Activated CD8-positive, alpha-beta T cell treated with anti-CD3 and anti-CD28 coated beads for 36 hours (primary cell): Measurements from ENCODE around the gene TOR2A. TPM values are rescaled to one million over a fixed set of nuclear protein-coding genes. Genes with fewer than 3 reads are reported as not detected.

ENCODE experiments used
- ATAC-seq: fragments of 200-7000 bp; cut with Tn5 transposase; one replicate; pipeline ENCODE4 v1.10.0; 2021; ENCODE audit warnings: mild to moderate bottlenecking, moderate library complexity
- CTCF ChIA-PET: fragments of 350-600 bp; sonication (Branson Sonifier 250); formaldehyde crosslinking; loops from one replicate; lab custom pipeline; 2021; ENCODE audit warnings: antibody characterized with exemption; lab: Charles Lee
- POLR2A ChIA-PET: fragments of 350-600 bp; sonication (Branson Sonifier 250); formaldehyde crosslinking; loops from one replicate; lab custom pipeline; 2021; ENCODE audit warnings: antibody characterized with exemption; lab: Charles Lee
- DNase-seq: peaks from one replicate; pipeline ENCODE4 v3.0.0-alpha.2; 2020
- H3K27ac Mint-ChIP-seq: one replicate; pipeline ENCODE4 v1.8.0; 2021; ENCODE audit warnings: mild to moderate bottlenecking, mixed read lengths
- H3K27me3 Mint-ChIP-seq: one replicate; pipeline ENCODE4 v1.8.0; 2021; ENCODE audit warnings: mixed read lengths
- H3K36me3 Mint-ChIP-seq: one replicate; pipeline ENCODE4 v1.8.0; 2021; ENCODE audit warnings: low read depth, mixed read lengths
- H3K4me1 Mint-ChIP-seq: one replicate; pipeline ENCODE4 v1.8.0; 2021; ENCODE audit warnings: low read depth, mixed read lengths
- H3K4me3 Mint-ChIP-seq: one replicate; pipeline ENCODE4 v1.8.0; 2021; ENCODE audit warnings: mild to moderate bottlenecking, moderate library complexity, mixed read lengths
- H3K9me3 Mint-ChIP-seq: one replicate; pipeline ENCODE4 v1.8.0; 2021; ENCODE audit warnings: mixed read lengths
- intact Hi-C: fragments of 100-400 bp; cut with micrococcal nuclease; formaldehyde crosslinking; loops from one replicate; pipeline ENCODE4 v1.10.0; 2022
- total RNA-seq, 2 experiments: library from RNA; stranded (reverse); gene quantifications; one replicate each; pipeline ENCODE4 v1.2.3, GENCODE V29; 2021
- TF ChIP-seq, protein P1 (sequence below): fragments of 200-600 bp; IDR thresholded peaks from one replicate; pipeline ENCODE4 v1.8.0; 2022; ENCODE audit warnings: antibody characterized with exemption, mild to moderate bottlenecking

TOR2A gene
- total RNA-seq, 2 experiments from 2014 or later: 14.4 to 16.1 TPM

- TF ChIP-seq, protein P1, sequence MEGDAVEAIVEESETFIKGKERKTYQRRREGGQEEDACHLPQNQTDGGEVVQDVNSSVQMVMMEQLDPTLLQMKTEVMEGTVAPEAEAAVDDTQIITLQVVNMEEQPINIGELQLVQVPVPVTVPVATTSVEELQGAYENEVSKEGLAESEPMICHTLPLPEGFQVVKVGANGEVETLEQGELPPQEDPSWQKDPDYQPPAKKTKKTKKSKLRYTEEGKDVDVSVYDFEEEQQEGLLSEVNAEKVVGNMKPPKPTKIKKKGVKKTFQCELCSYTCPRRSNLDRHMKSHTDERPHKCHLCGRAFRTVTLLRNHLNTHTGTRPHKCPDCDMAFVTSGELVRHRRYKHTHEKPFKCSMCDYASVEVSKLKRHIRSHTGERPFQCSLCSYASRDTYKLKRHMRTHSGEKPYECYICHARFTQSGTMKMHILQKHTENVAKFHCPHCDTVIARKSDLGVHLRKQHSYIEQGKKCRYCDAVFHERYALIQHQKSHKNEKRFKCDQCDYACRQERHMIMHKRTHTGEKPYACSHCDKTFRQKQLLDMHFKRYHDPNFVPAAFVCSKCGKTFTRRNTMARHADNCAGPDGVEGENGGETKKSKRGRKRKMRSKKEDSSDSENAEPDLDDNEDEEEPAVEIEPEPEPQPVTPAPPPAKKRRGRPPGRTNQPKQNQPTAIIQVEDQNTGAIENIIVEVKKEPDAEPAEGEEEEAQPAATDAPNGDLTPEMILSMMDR: no peak
- H3K27ac Mint-ChIP-seq: no peak overlapping the region
These were observed 3.2 kb downstream of the TOR2A start for GRCh38 chr9:127731938-127732337.

DNA sequence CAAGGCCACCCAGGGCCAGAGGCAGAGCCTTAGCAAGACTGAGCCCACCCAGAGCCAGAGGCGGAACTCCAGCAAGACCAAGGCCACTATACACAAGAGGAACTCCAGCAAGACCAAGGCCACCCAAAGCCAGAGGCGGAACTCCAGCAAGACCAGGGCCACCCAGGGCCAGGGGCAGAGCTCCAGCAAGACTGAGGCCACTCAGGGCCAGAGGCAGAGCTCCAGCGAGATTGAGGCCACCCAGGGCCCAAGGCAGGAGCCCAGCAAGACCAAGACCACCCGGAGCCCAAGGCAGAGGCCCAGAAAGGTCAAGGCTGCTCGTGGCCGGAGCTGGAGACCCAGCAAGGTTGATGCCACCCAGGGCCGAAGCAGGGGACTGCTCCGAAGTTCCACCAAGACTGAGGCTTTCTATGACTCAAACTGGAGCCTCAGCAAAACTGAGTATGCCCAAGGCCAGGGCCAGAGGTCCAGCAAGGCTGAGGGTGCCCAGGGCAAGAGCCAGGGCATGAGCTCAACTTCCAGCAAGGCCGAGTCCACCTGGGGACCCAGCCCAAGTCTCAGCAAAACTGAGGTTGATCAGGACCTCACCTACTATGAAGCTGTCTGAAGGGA, 4.2 kb downstream of the TOR2A start:
- intact Hi-C loops: loop anchor here (5.0 to 10.0 kb wide), 2 partner anchors 139 to 226 kb away; no protein-coding TSS in a partner anchor
- Mint-ChIP-seq H3K4me3 (no peak overlapping the region), H3K27ac (no peak overlapping the region), H3K4me1 (peaks cover 15% of the 10 kb centered on the region), H3K36me3 (peaks cover 2% of the 10 kb centered on the region), H3K9me3 (no peaks in the 10 kb centered on the region), H3K27me3 (no peaks in the 10 kb centered on the region)
- POLR2A ChIA-PET: interaction anchor here (0.9 to 1.2 kb wide), 3 partner anchors 9 to 123 kb away, joined by 3 to 4 read pairs (median 3); no protein-coding TSS in a partner anchor
- no peak for DNase-seq
- TF ChIP-seq, protein P1: no peak
- CTCF ChIA-PET: interaction anchor here (0.8 to 1.0 kb wide), 3 partner anchors 141 to 387 kb away, joined by 3 to 4 read pairs (median 3); no protein-coding TSS in a partner anchor
- no peak for ATAC-seq

More at GRCh38 chr9:127731938-127732337, 3.2 kb downstream of the TOR2A start:
- peaks cover 15% of the 10 kb centered on the region for H3K4me1 Mint-ChIP-seq
- DNase-seq (no peak), ATAC-seq (no peak)
- peaks cover 2% of the 10 kb centered on the region for H3K36me3 Mint-ChIP-seq
- H3K9me3 Mint-ChIP-seq: no peaks in the 10 kb centered on the region
- no peak overlapping the region for H3K4me3 Mint-ChIP-seq
- ChIA-PET CTCF (interaction anchor here (1.4 to 5.1 kb wide), 2 partner anchors 138 to 142 kb away, joined by 4 to 49 read pairs; no protein-coding TSS in a partner anchor), POLR2A (interaction anchor here (1.0 to 1.2 kb wide), 2 partner anchors 10 to 121 kb away, joined by 3 read pairs; no protein-coding TSS in a partner anchor)
- intact Hi-C loops: loop anchor here (5.0 to 10.0 kb wide), 2 partner anchors 140 to 227 kb away; no protein-coding TSS in a partner anchor
- no peaks in the 10 kb centered on the region for H3K27me3 Mint-ChIP-seq

DNA sequence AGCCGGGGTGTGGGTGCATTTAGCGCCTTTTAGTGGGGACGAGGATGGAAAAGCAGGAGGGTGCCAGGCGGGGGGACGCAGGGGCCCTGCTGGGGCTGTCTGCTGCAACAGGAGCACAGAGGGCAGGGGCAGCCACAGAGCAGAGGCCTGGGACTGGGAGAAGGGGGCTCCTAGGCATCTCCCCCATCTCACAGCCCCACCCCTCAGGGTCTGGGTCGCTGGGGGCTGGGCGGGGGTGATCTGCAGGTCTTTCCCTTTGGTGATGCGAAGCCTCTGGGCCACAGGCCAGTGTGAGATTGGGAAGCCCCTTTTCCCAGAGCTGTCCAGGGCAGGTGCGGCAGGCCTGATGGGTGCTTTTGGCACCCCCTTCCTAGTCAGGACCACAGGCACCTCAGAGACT, 4.8 kb downstream of the TOR2A start:
- ATAC-seq (no peak), DNase-seq (no peak)
- TF ChIP-seq, protein P1: no peak
- H3K9me3 Mint-ChIP-seq: no peaks in the 10 kb centered on the region
- no peak overlapping the region for H3K27ac Mint-ChIP-seq
- H3K27me3 Mint-ChIP-seq: no peaks in the 10 kb centered on the region
- no peak overlapping the region for H3K4me3 Mint-ChIP-seq
- H3K4me1 Mint-ChIP-seq: peaks cover 8% of the 10 kb centered on the region
- peaks cover 2% of the 10 kb centered on the region for H3K36me3 Mint-ChIP-seq
- CTCF ChIA-PET: interaction anchor here (0.8 kb wide), 1 partner anchor 140 kb away, joined by 3 read pairs; no protein-coding TSS in a partner anchor
- POLR2A ChIA-PET: no interaction called here
- intact Hi-C loops: loop anchor here (5.0 to 10.0 kb wide), 2 partner anchors 138 to 225 kb away; no protein-coding TSS in a partner anchor

DNA sequence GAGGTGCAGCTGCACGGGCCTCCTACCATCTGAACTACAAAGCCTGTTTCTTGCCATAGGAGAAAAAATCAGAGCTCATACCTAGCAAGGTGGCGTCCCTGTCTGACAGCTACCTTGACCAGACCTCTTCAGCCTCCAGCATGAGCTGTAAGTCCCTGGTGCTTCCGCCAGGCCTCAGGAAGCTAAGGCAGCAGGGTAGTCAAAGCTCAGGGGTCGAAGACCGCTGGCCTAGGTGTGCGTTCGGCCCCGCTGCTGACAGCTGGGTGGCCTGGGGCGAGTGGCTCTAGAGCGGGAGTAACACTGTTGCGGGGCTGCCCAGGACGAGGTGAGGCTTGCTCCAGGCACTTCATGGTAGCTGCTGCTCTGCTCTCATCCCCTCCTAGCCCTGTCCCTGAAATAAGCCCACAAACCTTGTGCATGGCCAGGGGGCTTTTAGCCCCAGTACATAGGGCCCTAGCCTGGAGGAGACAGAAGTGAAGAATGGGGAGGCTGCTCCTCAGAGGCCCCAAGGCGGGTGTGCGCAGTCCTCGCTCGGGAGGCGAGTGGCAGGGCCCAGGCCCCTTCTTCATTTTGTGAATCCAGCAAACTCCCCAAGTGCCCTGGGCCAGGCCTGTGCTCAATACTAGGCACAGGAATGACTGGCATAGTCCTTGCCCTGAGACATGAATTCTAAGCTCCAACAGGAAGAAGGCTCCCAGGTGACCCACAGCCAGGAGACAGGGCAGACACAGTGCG, 5.4 kb downstream of the TOR2A start:
- no peaks in the 10 kb centered on the region for H3K9me3 Mint-ChIP-seq
- no peaks in the 10 kb centered on the region for H3K27me3 Mint-ChIP-seq
- intact Hi-C loops: loop anchor here (5.0 to 10.0 kb wide), 2 partner anchors 137 to 225 kb away; no protein-coding TSS in a partner anchor
- H3K27ac Mint-ChIP-seq: no peak overlapping the region
- ChIA-PET CTCF (interaction anchor here (0.9 to 1.3 kb wide), 3 partner anchors 35 to 204 kb away, joined by 3 to 4 read pairs (median 4); no protein-coding TSS in a partner anchor), POLR2A (interaction anchor here (0.6 to 0.8 kb wide), 2 partner anchors 14 to 87 kb away, joined by 3 read pairs; partner anchors contain the start of gene PTRH1)
- TF ChIP-seq, protein P1: no peak
- H3K4me1 Mint-ChIP-seq: peaks cover 8% of the 10 kb centered on the region
- DNase-seq: no peak
- ATAC-seq: no peak
- no peak overlapping the region for H3K4me3 Mint-ChIP-seq
- H3K36me3 Mint-ChIP-seq: peaks cover 2% of the 10 kb centered on the region
